Measurements from ENCODE around the gene PCDHA5.

Gene PCDHA5

DNA sequence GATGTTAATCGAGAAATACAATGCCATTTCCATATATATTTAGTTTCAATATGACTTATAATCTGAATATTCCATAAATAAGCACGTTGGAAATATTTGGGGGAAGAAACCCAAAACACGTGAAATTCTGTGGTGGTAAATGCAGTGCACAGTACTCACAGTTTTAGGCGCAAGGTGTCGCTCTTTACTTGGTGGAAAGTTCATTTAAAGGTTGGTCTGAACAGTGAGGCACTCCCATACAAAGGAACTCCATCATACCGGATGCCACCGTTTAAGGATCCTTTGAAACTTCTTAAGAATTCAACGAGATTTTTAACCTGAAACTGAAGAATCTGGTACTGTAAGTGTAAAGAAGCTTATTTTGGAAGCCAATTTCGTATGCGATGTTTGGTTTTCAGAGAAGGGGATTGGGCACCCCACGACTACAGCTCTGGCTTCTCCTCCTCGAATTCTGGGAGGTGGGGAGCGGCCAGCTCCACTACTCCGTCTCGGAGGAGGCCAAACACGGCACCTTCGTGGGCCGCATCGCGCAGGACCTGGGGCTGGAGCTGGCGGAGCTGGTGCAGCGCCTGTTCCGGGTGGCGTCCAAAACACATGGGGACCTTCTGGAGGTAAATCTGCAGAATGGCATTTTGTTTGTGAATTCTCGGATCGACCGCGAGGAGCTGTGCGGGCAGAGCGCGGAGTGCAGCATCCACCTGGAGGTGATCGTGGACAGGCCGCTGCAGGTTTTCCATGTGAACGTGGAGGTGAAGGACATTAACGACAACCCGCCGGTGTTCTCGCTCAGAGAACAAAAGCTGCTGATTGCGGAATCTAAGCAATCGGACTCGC, 47.5 kb downstream of the PCDHA5 start, which contains the start of gene PCDHA11:
TSS of gene PCDHA11 (plus strand) at position 237 of the 834 bp plus-strand sequence. CDS start at position 384, 147 bp downstream.
- DNase-seq: no peak

DNA sequence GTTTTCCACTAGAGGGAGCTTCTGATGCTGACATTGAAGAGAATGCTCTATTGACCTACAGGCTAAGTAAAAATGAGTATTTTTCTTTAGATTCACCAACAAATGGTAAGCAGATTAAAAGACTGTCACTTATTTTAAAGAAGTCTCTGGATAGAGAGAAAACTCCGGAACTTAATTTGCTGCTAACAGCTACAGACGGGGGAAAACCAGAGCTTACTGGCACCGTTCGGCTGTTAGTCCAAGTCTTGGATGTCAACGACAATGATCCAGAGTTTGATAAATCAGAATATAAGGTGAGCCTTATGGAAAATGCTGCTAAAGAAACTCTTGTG, 48.1 kb downstream of the PCDHA5 start:
- DNase-seq: no peak

DNA sequence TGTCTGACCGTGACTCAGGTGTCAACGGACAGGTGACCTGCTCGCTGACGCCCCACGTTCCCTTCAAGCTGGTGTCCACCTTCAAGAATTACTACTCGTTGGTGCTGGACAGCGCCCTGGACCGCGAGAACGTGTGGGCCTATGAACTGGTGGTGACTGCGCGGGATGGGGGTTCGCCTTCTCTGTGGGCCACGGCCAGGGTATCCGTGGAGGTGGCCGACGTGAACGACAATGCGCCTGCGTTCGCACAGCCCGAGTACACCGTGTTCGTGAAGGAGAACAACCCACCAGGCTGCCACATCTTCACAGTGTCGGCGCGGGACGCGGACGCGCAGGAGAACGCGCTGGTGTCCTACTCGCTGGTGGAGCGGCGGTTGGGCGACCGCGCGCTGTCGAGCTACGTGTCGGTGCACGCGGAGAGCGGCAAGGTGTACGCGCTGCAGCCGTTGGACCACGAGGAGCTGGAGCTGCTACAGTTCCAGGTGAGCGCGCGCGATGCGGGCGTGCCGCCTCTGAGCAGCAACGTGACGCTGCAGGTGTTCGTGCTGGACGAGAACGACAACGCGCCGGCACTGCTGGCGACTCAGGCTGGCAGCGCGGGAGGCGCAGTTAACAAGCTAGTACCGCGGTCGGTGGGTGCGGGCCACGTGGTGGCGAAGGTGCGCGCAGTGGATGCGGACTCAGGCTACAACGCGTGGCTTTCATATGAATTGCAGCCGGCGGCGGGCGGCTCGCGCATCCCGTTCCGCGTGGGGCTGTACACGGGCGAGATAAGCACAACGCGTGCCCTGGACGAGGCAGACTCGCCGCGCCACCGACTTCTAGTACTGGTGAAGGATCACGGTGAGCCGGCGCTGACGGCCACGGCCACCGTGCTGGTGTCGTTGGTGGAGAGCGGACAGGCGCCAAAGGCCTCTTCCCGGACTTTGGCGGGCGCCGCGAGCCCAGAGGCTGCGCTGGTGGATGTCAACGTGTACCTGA, 49.1 kb downstream of the PCDHA5 start:
- no peak for DNase-seq

All from stimulated activated naive CD4-positive, alpha-beta T cell treated with Interleukin-2 at 50 U/mL for 16 hours (primary cell).